Hepatocyte (in vitro differentiated cells): ENCODE measurements around the gene B2M.
"Not testable (repeated sequence)": the region's sequence is repeated elsewhere in the genome, so short reads cannot be mapped to it uniquely, and the experiment has no call there.

Experiments
- CTCF ChIP-seq: fragments of 200-600 bp; sonication (generic); IDR thresholded peaks from 2 replicates; pipeline ENCODE4 v1.5.1; 2016; ENCODE audit warnings: antibody characterized with exemption, mild to moderate bottlenecking; ENCODE audit not compliant: poor library complexity
- EZH2 ChIP-seq: fragments of 200-600 bp; sonication (generic); IDR thresholded peaks from 2 replicates; pipeline ENCODE4 v1.6.1; 2016; ENCODE audit warnings: antibody characterized with exemption, mild to moderate bottlenecking, borderline replicate concordance

GRCh38 chr15:44728232-44728575 lies 16.9 kb downstream of the B2M start:
- TF ChIP-seq CTCF, EZH2: not testable (repeated sequence)
